Parathyroid adenoma (tissue), 2 donors: ENCODE data around the gene GAS6.
"Not testable (repeated sequence)": the region's sequence is repeated elsewhere in the genome, so short reads cannot be mapped to it uniquely, and the experiment has no call there.

Experiments used
- H2AFZ ChIP-seq: fragments of 300-600 bp; sonication (generic); one replicate; pipeline ENCODE4 v1.7.0; 2017; ENCODE audit warnings: antibody characterized with exemption, mild to moderate bottlenecking
- H3K27ac ChIP-seq: fragments of 300-600 bp; sonication (generic); one replicate; pipeline ENCODE4 v1.7.0; 2017
- H3K27me3 ChIP-seq: fragments of 300-600 bp; sonication (generic); one replicate; pipeline ENCODE4 v1.7.0; 2017; ENCODE audit warnings: low read length; ENCODE audit not compliant: control insufficient read depth, insufficient read depth
- H3K36me3 ChIP-seq: fragments of 300-600 bp; sonication (generic); one replicate; pipeline ENCODE4 v1.7.0; 2017; ENCODE audit warnings: low read length; ENCODE audit not compliant: control insufficient read depth, insufficient read depth
- H3K4me1 ChIP-seq: fragments of 300-600 bp; sonication (generic); one replicate; pipeline ENCODE4 v1.7.0; 2017; ENCODE audit warnings: control low read depth
- H3K4me2 ChIP-seq: fragments of 300-600 bp; sonication (generic); one replicate; pipeline ENCODE4 v1.7.0; 2017; ENCODE audit warnings: low read length
- H3K4me3 ChIP-seq: fragments of 300-600 bp; sonication (generic); one replicate; pipeline ENCODE4 v1.7.0; 2017; ENCODE audit warnings: low read depth, low read length
- H3K79me2 ChIP-seq: fragments of 300-600 bp; sonication (generic); one replicate; pipeline ENCODE4 v1.7.0; 2017; ENCODE audit warnings: control low read depth
- H3K9ac ChIP-seq: fragments of 300-600 bp; sonication (generic); one replicate; pipeline ENCODE4 v1.7.0; 2017; ENCODE audit warnings: mild to moderate bottlenecking
- H3K9me3 ChIP-seq: fragments of 300-600 bp; sonication (generic); one replicate; pipeline ENCODE4 v1.7.0; 2017; ENCODE audit warnings: low read length; ENCODE audit not compliant: control insufficient read depth
- TF ChIP-seq, protein P1 (sequence below): fragments of 300-600 bp; sonication (generic); IDR thresholded peaks from one replicate; pipeline ENCODE4 v1.7.0; 2017; ENCODE audit warnings: antibody characterized with exemption, mild to moderate bottlenecking
- donor health status: primary hyperparathyroidism.

The GAS6 gene

DNA sequence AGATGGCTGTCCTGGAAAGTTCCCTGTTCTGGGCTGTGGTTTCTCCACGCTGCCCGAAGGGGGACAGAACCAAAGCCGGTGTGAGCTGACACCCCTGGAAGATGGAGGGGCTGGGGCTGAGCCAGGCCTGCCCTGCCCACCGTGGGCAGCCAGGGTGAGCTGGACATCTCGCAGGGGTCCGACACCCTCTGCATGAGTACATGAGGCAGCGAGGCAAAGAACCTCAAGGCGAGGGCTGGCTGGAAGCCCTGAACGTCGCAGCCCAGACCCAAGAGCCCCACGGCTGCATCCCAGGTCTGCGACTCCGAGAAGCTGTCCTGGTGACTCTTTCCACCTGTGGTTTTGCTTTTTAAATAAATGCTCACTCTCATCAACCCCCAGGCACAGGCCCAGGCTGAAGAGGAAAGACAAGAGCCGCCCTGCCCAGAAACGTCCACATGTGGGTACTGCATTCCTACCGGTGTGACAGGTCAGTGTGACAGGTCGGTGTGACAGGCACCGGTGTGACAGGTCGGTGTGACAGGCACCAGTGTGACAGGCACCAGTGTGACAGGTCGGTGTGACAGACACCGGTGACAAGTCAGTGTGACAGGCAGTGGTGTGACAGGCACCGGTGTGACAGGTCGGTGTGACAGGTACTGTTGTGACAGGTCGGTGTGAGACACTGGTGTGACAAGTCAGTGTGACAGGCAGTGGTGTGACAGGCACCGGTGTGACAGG is 30.6 kb downstream of the GAS6 start:
- Histone ChIP-seq H3K36me3 (no peaks in the 10 kb centered on the region), H3K9ac (no peak overlapping the region)

DNA sequence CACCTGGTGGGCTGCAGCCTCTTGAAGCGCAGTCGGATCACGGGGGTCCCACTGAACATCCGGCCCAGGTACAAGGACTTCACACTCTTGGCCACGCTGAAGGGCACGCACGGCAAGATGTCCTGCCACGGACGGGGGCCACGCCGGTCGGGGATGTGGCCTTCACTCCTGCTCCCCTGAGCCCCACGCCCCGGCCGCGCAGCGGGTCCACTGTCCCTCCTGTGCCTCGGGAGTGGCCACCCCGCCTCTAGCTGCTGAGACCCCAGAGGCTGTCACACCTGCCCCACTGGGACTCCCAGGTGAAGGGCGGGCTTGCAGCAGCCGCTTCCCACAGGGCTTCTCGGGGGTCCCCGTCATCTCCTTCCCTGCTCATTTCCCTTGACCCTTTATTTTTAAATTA is 31.2 kb downstream of the GAS6 start:
- Histone ChIP-seq H3K27ac (no peak overlapping the region), H3K36me3 (no peaks in the 10 kb centered on the region), H3K79me2 (no peaks in the 10 kb centered on the region), H3K9ac (no peak overlapping the region), H3K9me3 (no peaks in the 10 kb centered on the region), H3K4me2 (no peak overlapping the region), H3K27me3 (no peaks in the 10 kb centered on the region), H3K4me1 (no peaks in the 10 kb centered on the region), H3K4me3 (no peak overlapping the region), H2AFZ (no peak overlapping the region)
- TF ChIP-seq, protein P1, sequence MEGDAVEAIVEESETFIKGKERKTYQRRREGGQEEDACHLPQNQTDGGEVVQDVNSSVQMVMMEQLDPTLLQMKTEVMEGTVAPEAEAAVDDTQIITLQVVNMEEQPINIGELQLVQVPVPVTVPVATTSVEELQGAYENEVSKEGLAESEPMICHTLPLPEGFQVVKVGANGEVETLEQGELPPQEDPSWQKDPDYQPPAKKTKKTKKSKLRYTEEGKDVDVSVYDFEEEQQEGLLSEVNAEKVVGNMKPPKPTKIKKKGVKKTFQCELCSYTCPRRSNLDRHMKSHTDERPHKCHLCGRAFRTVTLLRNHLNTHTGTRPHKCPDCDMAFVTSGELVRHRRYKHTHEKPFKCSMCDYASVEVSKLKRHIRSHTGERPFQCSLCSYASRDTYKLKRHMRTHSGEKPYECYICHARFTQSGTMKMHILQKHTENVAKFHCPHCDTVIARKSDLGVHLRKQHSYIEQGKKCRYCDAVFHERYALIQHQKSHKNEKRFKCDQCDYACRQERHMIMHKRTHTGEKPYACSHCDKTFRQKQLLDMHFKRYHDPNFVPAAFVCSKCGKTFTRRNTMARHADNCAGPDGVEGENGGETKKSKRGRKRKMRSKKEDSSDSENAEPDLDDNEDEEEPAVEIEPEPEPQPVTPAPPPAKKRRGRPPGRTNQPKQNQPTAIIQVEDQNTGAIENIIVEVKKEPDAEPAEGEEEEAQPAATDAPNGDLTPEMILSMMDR = no peak

More for the DNA sequence above, 30.6 kb downstream of the GAS6 start:
- Histone ChIP-seq H3K4me3 (no peak overlapping the region), H3K79me2 (no peaks in the 10 kb centered on the region), H3K9me3 (no peaks in the 10 kb centered on the region), H3K27me3 (no peaks in the 10 kb centered on the region), H3K4me1 (no peaks in the 10 kb centered on the region), H3K4me2 (no peak overlapping the region), H2AFZ (no peak overlapping the region), H3K27ac (no peak overlapping the region)
- TF ChIP-seq, protein P1 = no peak

DNA sequence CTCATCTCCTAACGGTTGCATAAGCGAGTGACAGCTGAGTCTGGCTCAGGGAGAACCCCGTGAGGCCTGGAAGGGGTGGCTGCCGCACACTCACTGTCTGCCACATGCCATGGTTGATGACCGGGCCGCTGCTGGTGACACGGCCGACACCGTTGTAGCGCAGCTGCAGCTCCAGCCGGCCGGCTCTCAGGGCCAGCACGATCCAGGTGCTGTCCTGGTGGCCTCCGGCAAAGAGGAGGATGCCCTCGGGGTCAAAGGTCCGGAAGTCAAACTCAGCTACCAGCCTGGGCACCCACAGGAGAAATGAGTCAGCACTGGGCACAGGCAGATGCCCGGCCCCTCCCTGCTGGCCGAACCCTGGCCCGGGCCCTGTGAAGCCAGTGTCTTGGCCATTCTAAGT is 31.7 kb downstream of the GAS6 start:
- no peak overlapping the region for H3K27ac ChIP-seq
- no peak overlapping the region for H3K9ac ChIP-seq
- H3K27me3 ChIP-seq = no peaks in the 10 kb centered on the region
- no peak overlapping the region for H2AFZ ChIP-seq
- TF ChIP-seq, protein P1 = no peak
- no peak overlapping the region for H3K4me2 ChIP-seq
- no peaks in the 10 kb centered on the region for H3K36me3 ChIP-seq
- no peaks in the 10 kb centered on the region for H3K9me3 ChIP-seq
- no peak overlapping the region for H3K4me3 ChIP-seq
- H3K4me1 ChIP-seq = no peaks in the 10 kb centered on the region
- no peaks in the 10 kb centered on the region for H3K79me2 ChIP-seq

DNA sequence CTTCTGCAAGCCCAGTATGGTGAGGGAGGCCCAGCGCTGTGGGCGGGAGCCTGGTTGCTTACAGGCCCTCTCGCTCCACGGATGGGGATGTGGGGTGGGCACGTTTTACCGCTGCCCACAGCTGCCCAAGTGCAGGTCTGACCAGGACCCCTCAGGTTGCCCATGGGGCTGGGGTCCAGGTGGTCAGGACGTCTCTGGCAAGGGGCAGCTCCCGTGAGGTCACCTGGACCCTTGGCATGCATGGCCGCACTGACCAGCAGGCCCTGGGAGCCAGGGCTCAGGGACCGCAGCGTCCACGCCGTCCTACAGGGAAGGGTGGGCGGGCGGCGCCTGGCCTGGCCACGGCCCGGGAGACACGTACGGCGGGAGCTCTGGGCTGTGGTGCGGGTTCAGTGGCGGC is 32.8 kb downstream of the GAS6 start:
- Histone ChIP-seq H3K4me3 (no peak overlapping the region), H3K9ac (no peak overlapping the region), H2AFZ (no peak overlapping the region), H3K9me3 (no peaks in the 10 kb centered on the region), H3K4me2 (no peak overlapping the region), H3K79me2 (no peaks in the 10 kb centered on the region), H3K36me3 (no peaks in the 10 kb centered on the region), H3K4me1 (no peaks in the 10 kb centered on the region), H3K27ac (no peak overlapping the region), H3K27me3 (no peaks in the 10 kb centered on the region)
- TF ChIP-seq, protein P1 = no peak

DNA sequence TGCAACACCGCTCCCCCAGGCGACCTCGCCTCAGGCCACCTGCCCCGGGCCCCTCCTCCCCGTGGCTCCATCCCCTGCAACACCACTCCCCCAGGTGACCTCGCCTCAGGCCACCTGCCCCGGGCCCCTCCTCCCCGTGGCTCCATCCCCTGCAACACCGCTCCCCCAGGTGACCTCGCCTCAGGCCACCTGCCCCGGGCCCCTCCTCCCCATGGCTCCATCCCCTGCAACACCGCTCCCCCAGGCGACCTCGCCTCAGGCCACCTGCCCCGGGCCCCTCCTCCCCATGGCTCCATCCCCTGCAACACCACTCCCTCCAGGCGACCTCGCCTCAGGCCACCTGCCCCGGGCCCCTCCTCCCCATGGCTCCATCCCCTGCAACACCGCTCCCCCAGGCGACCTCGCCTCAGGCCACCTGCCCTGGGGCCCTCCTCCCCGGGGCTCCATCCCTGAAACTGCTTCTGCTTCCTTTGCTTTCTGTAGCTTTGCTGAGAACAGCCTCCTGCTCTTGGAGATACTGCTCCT is 33.4 kb downstream of the GAS6 start:
- H3K36me3 ChIP-seq, H3K27me3 ChIP-seq, H3K9me3 ChIP-seq, H3K27ac ChIP-seq, H2AFZ ChIP-seq, H3K79me2 ChIP-seq, H3K4me1 ChIP-seq, H3K4me3 ChIP-seq, H3K9ac ChIP-seq, H3K4me2 ChIP-seq: not testable (repeated sequence)
